Measurements from ENCODE around the gene NME3. TPM values are rescaled to one million over a fixed set of nuclear protein-coding genes. Genes with fewer than 3 reads are reported as not detected.

The NME3 gene
- total and polyA plus RNA-seq, 9 of the 15 experiments (the other 6 are each of a cell fraction or from before 2014, with no cell fraction given): 0.68 to 76.3 (median 11.5) TPM

GRCh38 chr16:1781758-1782407, 10.5 kb upstream of the NME3 start (continued):
- TF ChIP-seq, protein P1, sequence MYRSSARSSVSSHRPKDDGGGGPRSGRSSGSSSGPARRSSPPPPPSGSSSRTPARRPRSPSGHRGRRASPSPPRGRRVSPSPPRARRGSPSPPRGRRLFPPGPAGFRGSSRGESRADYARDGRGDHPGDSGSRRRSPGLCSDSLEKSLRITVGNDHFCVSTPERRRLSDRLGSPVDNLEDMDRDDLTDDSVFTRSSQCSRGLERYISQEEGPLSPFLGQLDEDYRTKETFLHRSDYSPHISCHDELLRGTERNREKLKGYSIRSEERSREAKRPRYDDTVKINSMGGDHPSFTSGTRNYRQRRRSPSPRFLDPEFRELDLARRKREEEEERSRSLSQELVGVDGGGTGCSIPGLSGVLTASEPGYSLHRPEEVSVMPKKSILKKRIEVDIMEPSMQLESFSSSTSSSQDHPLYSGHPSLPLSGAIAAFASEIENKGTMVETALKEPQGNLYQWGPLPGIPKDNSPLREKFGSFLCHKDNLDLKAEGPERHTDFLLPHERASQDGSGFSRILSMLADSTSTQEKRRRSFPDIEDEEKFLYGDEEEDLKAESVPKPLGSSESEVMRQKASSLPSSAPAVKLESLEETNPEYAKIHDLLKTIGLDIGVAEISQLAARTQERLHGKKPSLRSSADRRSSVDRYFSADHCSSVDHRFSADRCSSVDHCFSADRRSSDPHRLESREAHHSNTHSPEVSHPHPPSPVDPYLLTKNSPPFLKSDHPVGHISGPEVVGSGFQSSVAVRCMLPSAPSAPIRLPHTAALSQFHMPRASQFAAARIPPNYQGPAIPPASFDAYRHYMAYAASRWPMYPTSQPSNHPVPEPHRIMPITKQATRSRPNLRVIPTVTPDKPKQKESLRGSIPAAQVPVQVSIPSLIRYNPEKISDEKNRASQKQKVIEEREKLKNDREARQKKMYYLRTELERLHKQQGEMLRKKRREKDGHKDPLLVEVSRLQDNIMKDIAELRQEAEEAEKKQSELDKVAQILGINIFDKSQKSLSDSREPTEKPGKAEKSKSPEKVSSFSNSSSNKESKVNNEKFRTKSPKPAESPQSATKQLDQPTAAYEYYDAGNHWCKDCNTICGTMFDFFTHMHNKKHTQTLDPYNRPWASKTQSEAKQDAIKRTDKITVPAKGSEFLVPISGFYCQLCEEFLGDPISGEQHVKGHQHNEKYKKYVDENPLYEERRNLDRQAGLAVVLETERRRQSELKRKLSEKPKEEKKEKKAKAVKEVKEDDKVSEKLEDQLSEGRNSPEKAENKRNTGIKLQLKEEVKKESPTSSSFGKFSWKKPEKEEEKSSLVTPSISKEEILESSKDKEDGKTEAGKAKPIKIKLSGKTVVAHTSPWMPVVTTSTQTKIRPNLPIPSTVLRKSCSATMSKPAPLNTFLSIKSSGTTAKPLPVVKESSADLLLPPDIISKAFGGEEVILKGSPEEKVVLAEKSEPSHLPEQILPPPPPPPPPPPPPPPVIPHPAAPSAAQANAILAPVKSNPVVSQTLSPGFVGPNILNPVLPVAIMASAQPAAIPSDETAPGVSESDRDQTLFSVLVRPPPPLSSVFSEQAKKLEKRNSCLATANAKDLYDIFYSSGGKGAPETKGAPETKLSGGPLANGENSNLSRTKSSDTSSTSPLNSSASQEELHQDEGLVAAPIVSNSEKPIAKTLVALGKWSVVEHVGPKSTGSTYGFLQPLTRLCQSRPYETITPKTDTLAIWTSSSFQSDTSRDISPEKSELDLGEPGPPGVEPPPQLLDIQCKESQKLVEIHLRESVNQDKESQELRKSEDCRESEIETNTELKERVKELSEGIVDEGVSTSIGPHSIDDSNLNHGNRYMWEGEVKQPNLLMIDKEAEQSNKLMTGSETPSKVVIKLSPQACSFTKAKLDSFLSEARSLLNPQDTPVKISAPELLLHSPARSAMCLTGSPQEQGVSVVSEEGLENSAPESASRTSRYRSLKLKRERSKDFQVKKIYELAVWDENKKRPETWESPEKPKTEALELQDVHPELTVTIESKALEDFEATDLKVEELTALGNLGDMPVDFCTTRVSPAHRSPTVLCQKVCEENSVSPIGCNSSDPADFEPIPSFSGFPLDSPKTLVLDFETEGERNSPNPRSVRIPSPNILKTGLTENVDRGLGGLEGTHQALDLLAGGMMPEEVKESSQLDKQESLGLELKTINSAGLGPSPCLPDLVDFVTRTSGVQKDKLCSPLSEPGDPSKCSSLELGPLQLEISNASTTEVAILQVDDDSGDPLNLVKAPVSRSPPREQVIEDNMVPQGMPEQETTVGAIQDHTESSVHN (IDR thresholded peaks at IDR 0.05; ENCODE audit: borderline replicate concordance in 1 of 2, low read depth in 1 of 2): no peak
- TF ChIP-seq ZBTB17 (CRISPR knock-in tag; IDR thresholded peaks at IDR 0.05): no peak
- TF ChIP-seq, protein P2, sequence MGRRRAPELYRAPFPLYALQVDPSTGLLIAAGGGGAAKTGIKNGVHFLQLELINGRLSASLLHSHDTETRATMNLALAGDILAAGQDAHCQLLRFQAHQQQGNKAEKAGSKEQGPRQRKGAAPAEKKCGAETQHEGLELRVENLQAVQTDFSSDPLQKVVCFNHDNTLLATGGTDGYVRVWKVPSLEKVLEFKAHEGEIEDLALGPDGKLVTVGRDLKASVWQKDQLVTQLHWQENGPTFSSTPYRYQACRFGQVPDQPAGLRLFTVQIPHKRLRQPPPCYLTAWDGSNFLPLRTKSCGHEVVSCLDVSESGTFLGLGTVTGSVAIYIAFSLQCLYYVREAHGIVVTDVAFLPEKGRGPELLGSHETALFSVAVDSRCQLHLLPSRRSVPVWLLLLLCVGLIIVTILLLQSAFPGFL (CRISPR knock-in tag; IDR thresholded peaks at IDR 0.05): no peak
- TF ChIP-seq, protein P3, sequence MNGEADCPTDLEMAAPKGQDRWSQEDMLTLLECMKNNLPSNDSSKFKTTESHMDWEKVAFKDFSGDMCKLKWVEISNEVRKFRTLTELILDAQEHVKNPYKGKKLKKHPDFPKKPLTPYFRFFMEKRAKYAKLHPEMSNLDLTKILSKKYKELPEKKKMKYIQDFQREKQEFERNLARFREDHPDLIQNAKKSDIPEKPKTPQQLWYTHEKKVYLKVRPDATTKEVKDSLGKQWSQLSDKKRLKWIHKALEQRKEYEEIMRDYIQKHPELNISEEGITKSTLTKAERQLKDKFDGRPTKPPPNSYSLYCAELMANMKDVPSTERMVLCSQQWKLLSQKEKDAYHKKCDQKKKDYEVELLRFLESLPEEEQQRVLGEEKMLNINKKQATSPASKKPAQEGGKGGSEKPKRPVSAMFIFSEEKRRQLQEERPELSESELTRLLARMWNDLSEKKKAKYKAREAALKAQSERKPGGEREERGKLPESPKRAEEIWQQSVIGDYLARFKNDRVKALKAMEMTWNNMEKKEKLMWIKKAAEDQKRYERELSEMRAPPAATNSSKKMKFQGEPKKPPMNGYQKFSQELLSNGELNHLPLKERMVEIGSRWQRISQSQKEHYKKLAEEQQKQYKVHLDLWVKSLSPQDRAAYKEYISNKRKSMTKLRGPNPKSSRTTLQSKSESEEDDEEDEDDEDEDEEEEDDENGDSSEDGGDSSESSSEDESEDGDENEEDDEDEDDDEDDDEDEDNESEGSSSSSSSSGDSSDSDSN (IDR thresholded peaks at IDR 0.05; ENCODE audit: borderline replicate concordance in 1 of 2, low read depth in 2 of 2, low read length in 2 of 2): 0 out of 4 replicates have a peak, but pooled peaks of 1 of the 2 experiments have one; percentile 33
- TF ChIP-seq CREB3 (tag; conservative IDR thresholded peaks at IDR 0.05; ENCODE audit: low read depth): no peak
- TF ChIP-seq, protein P4, sequence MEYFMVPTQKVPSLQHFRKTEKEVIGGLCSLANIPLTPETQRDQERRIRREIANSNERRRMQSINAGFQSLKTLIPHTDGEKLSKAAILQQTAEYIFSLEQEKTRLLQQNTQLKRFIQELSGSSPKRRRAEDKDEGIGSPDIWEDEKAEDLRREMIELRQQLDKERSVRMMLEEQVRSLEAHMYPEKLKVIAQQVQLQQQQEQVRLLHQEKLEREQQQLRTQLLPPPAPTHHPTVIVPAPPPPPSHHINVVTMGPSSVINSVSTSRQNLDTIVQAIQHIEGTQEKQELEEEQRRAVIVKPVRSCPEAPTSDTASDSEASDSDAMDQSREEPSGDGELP (CRISPR knock-in tag; IDR thresholded peaks at IDR 0.05; ENCODE audit: borderline replicate concordance): 0 out of 2 replicates have a peak, but pooled peaks have one; percentile 25
- TF ChIP-seq RBFOX2 (IDR thresholded peaks at IDR 0.05; ENCODE audit: low read depth, low read length): 0 out of 2 replicates have a peak, but pooled peaks have one; percentile 26
- TF ChIP-seq, protein P5, sequence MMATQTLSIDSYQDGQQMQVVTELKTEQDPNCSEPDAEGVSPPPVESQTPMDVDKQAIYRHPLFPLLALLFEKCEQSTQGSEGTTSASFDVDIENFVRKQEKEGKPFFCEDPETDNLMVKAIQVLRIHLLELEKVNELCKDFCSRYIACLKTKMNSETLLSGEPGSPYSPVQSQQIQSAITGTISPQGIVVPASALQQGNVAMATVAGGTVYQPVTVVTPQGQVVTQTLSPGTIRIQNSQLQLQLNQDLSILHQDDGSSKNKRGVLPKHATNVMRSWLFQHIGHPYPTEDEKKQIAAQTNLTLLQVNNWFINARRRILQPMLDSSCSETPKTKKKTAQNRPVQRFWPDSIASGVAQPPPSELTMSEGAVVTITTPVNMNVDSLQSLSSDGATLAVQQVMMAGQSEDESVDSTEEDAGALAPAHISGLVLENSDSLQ (IDR thresholded peaks at IDR 0.05): peak; percentile 41; the same call in 1 of the 2 replicates
